Motor neuron (in vitro differentiated cells): ENCODE results near the gene NCAM1. TPM values are rescaled to one million over a fixed set of nuclear protein-coding genes. Genes with fewer than 3 reads are reported as not detected.

Source experiments
- ATAC-seq, 8 experiments: fragments of 200-7000 bp; cut with Tn5 transposase; replicated peaks in 6 of 8; 2 replicates each; pipeline ENCODE4 v1.8.0; 2021; ENCODE audit warnings: mild to moderate bottlenecking in 8 of 8, moderate library complexity in 8 of 8
- H3K27ac ChIP-seq, 2 donors: fragments of 250-450 bp; sonication (Bioruptor Pico); 2 replicates each; pipeline ENCODE4 v1.9.0; 2021; ENCODE audit warnings: antibody characterized with exemption in 2 of 2, mild to moderate bottlenecking in 2 of 2, moderate library complexity in 1 of 2
- H3K4me1 ChIP-seq, 2 donors: fragments of 250-450 bp; sonication (Bioruptor Pico); replicated peaks in 1 of 2; 2 replicates each; pipeline ENCODE4 v1.6.1; 2021; ENCODE audit warnings: antibody characterized with exemption in 2 of 2, mild to moderate bottlenecking in 2 of 2, moderate library complexity in 1 of 2
- H3K4me3 ChIP-seq, 5 donors: fragments of 250-450 bp; sonication (Bioruptor Pico); 2 replicates each; pipeline ENCODE4 v1.9.0; 2021; ENCODE audit warnings: antibody characterized with exemption in 5 of 5, mild to moderate bottlenecking in 5 of 5, moderate library complexity in 4 of 5
- WGBS, 10 experiments: fragments of 450-650 bp; shearing (Covaris generic); methylation state at CpG; one replicate each; pipeline ENCODE4 v1.0.0; 2022; 5-methylcytosine and 5-hydroxymethylcytosine counted together
- in situ Hi-C, 9 experiments: fragments of 400-800 bp; cut with MboI; loops; one replicate each; pipeline ENCODE4 v1.15.0; 2021; ENCODE audit warnings: low sequenced_read_pairs in 9 of 9, low pct_unique_long_range_greater_than_20kb in 2 of 9; ENCODE audit not compliant: unreplicated experiment in 9 of 9
- total RNA-seq, 8 experiments: library from RNA; unstranded; fragments of 300-600 nt; gene quantifications; 2 replicates each; pipeline versions ENCODE4 v1.2.3 to v1.2.4, GENCODE V29; 2022

Gene NCAM1
- total RNA-seq, 8 experiments from 2014 or later, result 33.9 to 382 (median 290) TPM

DNA sequence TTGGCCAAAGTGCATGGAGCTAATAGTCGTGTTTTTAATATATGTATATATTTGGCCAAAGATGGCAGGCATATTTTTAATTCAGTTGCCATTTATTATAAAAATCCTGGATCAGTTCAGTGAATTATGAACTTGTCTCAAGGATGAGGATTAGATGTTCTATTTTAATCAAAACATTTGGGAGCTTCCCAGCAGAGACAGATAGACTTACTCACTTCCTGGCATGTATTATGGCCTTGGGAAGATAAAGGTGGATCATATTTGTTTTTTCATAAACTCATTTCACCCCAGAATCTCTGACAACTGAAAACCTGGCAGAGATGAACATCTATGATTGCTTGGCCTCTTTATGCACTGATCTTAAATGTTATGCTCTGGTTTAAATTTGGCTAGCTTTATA is 148.8 kb downstream of the NCAM1 start:
- 0 to 100% (median 80%) methylated on average over 1 of the region's 1 CpG; no CpG with 5 or more reads in 3 of the 10 experiments for WGBS, 10 experiments
- in situ Hi-C loops, result loop anchor here in 2 of 9 experiments (10.0 to 25.0 kb wide), 5 partner anchors 145 to 523 kb away; partner anchors contain the start of gene NCAM1 (in 1 of the 2)
- no peak for ATAC-seq

DNA sequence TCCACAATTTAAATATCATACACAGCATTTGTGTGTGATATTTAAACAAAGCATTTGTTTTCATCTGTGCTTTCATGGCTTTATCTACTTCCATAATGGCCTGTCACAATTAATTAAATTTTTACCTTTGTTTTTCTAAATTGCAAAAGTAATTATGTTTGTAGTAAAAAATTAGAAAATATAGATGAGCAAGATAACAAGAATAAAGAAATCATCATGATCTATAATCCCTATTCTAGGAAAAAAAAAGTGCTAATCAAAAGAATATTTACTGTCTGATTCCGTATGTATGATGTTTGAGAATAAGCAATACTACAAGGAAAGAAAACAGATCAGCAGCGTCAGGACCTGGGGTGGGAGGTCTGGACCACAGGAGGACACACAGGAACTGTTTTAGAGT is 149.9 kb downstream of the NCAM1 start:
- Histone ChIP-seq H3K4me1 (peaks cover 20 to 37% of the 10 kb centered on the region in 2 donors), H3K27ac (no peak overlapping the region), H3K4me3 (no peak overlapping the region)
- ATAC-seq, result no peak
- in situ Hi-C loops, result loop anchor here in 2 of 9 experiments (10.0 to 25.0 kb wide), 5 partner anchors 146 to 524 kb away; partner anchors contain the start of gene NCAM1 (in 1 of the 2)
- 78 to 100% (median 100%) methylated on average over 1 to 2 of the region's 2 CpGs; no CpG with 5 or more reads in 1 of the 10 experiments for WGBS, 10 experiments

More for the DNA sequence above, 148.8 kb downstream of the NCAM1 start:
- no peak overlapping the region for H3K27ac ChIP-seq
- H3K4me1 ChIP-seq, result peaks cover 26 to 43% of the 10 kb centered on the region in 2 donors
- no peak overlapping the region for H3K4me3 ChIP-seq

GRCh38 chr11:113112307-113112706 is 151.1 kb downstream of the NCAM1 start:
- WGBS, 10 experiments, result 8 to 83% (median 63%) methylated on average over 1 to 3 of the region's 3 CpGs; no CpG with 5 or more reads in 3 of the 10 experiments
- Histone ChIP-seq H3K27ac (peak overlapping the region in 1 of 2 donors; percentile 35), H3K4me3 (no peak overlapping the region), H3K4me1 (peaks cover 20 to 38% of the 10 kb centered on the region in 2 donors)
- ATAC-seq, result peak in 5 of 8 experiments; percentile 61 to 82 (median 68)
- in situ Hi-C loops, result loop anchor here in 2 of 9 experiments (10.0 to 25.0 kb wide), 5 partner anchors 148 to 525 kb away; partner anchors contain the start of gene NCAM1 (in 1 of the 2)

DNA sequence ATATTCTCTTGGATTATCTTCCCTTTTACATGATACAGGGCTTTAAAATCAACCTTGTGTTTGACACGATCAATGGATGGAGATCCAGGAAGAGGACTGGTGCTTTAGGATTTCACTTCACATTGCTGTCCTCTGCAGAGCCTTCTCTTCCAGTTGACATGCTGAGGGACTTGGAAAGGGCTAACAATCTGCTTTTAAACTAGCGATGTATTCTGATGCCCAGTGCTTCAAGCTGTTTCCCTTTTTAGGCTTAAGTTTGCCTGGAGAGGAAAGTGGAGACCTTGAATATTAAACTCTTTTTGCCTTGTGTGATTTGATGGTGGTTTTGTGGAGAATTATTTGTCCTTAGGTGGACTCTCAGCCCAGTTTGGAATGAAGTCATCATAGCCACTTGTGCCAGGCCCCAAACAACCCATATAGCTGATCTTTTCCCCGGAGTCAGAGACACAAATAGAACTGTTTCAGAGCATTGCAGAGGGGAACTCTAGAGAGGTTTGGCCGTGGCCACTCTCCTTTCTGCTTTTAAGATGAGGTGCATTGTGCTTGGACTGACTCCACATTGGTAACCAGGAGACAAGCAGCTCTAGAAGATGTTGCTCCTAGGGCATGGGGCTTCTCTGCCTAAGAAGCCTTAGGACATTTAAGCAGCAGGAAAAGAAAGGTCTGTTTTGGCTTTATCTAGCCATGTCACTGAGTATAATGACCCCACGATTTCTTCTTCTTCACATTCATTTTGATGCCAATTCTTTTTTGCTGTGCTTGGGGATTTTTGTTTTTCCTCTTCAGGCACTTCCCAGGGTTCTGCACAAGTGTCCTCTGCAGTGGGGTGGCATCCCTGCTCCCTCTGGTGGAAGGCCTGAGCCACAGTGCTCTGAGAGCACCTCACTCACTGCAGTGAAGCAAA is 152.8 kb downstream of the NCAM1 start:
- ATAC-seq, result peak; percentile 81 to 99 (median 92)
- in situ Hi-C loops, result loop anchor here in 2 of 9 experiments (10.0 to 25.0 kb wide), 5 partner anchors 149 to 527 kb away; partner anchors contain the start of gene NCAM1 (in 1 of the 2)
- 20 to 100% (median 74%) methylated on average over 1 to 4 of the region's 5 CpGs for WGBS, 10 experiments
- Histone ChIP-seq H3K4me3 (no peak overlapping the region), H3K4me1 (peaks cover 26 to 55% of the 10 kb centered on the region in 2 donors), H3K27ac (no peak overlapping the region)

DNA sequence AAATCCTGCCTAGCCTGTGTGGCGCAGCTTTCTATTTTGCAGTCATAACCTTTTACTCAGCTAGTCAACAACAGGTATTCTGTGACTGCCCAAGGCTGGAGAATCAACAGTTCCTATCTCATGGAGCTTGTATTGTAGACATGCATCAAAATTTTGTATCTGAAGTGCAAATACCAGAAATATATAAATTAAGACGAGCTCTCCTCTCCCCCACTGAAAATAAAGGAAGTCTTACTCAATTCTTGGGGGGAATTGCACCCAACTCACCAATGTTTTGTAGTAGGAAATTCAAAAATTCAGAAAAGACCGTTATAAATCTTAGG is 153.4 kb downstream of the NCAM1 start:
- no peak for ATAC-seq
- H3K27ac ChIP-seq, result no peak overlapping the region
- in situ Hi-C loops, result loop anchor here in 2 of 9 experiments (10.0 to 25.0 kb wide), 5 partner anchors 150 to 527 kb away; partner anchors contain the start of gene NCAM1 (in 1 of the 2)
- no peak overlapping the region for H3K4me3 ChIP-seq
- WGBS, 10 experiments, result 40 to 100% (median 78%) methylated on average over 1 to 3 of the region's 3 CpGs; no CpG with 5 or more reads in 2 of the 10 experiments
- H3K4me1 ChIP-seq, result peaks cover 30 to 61% of the 10 kb centered on the region in 2 donors

DNA sequence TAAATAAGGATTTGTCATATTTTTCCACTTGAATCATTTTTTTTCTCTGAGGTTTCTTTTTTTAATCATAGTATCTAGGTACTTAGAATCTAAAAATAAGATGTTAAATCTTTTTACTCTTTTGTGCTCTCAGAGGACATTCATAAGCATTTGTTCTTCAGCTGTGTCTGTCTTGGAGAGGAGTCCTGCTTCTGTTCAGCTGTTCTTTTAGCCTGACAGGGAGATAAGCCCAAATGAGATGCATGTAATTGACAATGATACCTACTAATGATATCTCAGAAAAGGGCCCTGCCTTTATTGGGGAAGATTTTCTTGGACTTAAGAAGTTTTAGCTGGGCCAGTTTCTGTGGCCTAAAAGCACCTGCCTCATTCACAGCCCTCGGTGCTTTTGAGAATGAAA is 156.9 kb downstream of the NCAM1 start:
- in situ Hi-C loops, result loop anchor here in 2 of 9 experiments (10.0 to 25.0 kb wide), 5 partner anchors 153 to 531 kb away; partner anchors contain the start of gene NCAM1 (in 1 of the 2)

GRCh38 chr11:113119074-113119473 is 157.9 kb downstream of the NCAM1 start:
- peak in 7 of 8 experiments; percentile 64 to 89 (median 80) for ATAC-seq
- WGBS, 10 experiments, result 0 to 95% (median 70%) methylated on average over 1 to 3 of the region's 3 CpGs

More for the DNA sequence above, 156.9 kb downstream of the NCAM1 start:
- Histone ChIP-seq H3K4me1 (peaks cover 34 to 53% of the 10 kb centered on the region in 2 donors), H3K4me3 (no peak overlapping the region), H3K27ac (no peak overlapping the region)
- 75 to 100% (median 94%) methylated on average over 1 of the region's 1 CpG; no CpG with 5 or more reads in 4 of the 10 experiments for WGBS, 10 experiments
- ATAC-seq, result no peak

GRCh38 chr11:113119966-113120736 is 158.9 kb downstream of the NCAM1 start:
- ATAC-seq, result peak in 3 of 8 experiments; percentile 20 to 64 (median 60)
- no peak overlapping the region for H3K4me3 ChIP-seq
- in situ Hi-C loops, result loop anchor here in 2 of 9 experiments (10.0 to 25.0 kb wide), 5 partner anchors 155 to 533 kb away; partner anchors contain the start of gene NCAM1 (in 1 of the 2)
- 60 to 100% (median 91%) methylated on average over 1 to 4 of the region's 4 CpGs for WGBS, 10 experiments
- peaks cover 30 to 46% of the 10 kb centered on the region in 2 donors for H3K4me1 ChIP-seq
- H3K27ac ChIP-seq, result no peak overlapping the region

More at GRCh38 chr11:113119074-113119473, 157.9 kb downstream of the NCAM1 start:
- Histone ChIP-seq H3K4me1 (peaks cover 30 to 43% of the 10 kb centered on the region in 2 donors), H3K27ac (no peak overlapping the region), H3K4me3 (no peak overlapping the region)
- in situ Hi-C loops, result loop anchor here in 2 of 9 experiments (10.0 to 25.0 kb wide), 5 partner anchors 154 to 532 kb away; partner anchors contain the start of gene NCAM1 (in 1 of the 2)

- no peak for ATAC-seq
- Histone ChIP-seq H3K4me3 (no peak overlapping the region), H3K4me1 (peaks cover 32 to 49% of the 10 kb centered on the region in 2 donors), H3K27ac (no peak overlapping the region)
- WGBS, 10 experiments, result 67 to 100% (median 86%) methylated on average over 1 of the region's 1 CpG; no CpG with 5 or more reads in 5 of the 10 experiments
- in situ Hi-C loops, result loop anchor here in 2 of 9 experiments (25.0 kb wide), 3 partner anchors 166 to 534 kb away; no protein-coding TSS in a partner anchor
Observed at GRCh38 chr11:113121746-113122145, 160.5 kb downstream of the NCAM1 start.

GRCh38 chr11:113124006-113124405 is 162.8 kb downstream of the NCAM1 start:
- WGBS, 10 experiments, result 45 to 80% (median 67%) methylated on average over 1 to 3 of the region's 3 CpGs; no CpG with 5 or more reads in 4 of the 10 experiments
- ATAC-seq, result no peak

GRCh38 chr11:113124578-113124977 is 163.4 kb downstream of the NCAM1 start:
- H3K4me3 ChIP-seq, result no peak overlapping the region
- in situ Hi-C loops, result loop anchor here in 2 of 9 experiments (25.0 kb wide), 3 partner anchors 163 to 537 kb away; no protein-coding TSS in a partner anchor
- no peak for ATAC-seq
- H3K27ac ChIP-seq, result no peak overlapping the region
- WGBS, 10 experiments, result 62 to 100% (median 95%) methylated on average over 1 to 8 of the region's 8 CpGs; no CpG with 5 or more reads in 1 of the 10 experiments
- H3K4me1 ChIP-seq, result peaks cover 45 to 48% of the 10 kb centered on the region in 2 donors

More at GRCh38 chr11:113124006-113124405, 162.8 kb downstream of the NCAM1 start:
- Histone ChIP-seq H3K4me1 (peaks cover 45 to 46% of the 10 kb centered on the region in 2 donors), H3K27ac (no peak overlapping the region), H3K4me3 (no peak overlapping the region)
- in situ Hi-C loops, result loop anchor here in 2 of 9 experiments (25.0 kb wide), 3 partner anchors 163 to 537 kb away; no protein-coding TSS in a partner anchor
